Type B pancreatic cell (in vitro differentiated cells): ENCODE results near the gene WWC1. TPM values are rescaled to one million over a fixed set of nuclear protein-coding genes. Genes with fewer than 3 reads are reported as not detected.
"Not testable (repeated sequence)": the region's sequence is repeated elsewhere in the genome, so short reads cannot be mapped to it uniquely, and the experiment has no call there.

Source experiments
- DNase-seq: peaks from one replicate; pipeline ENCODE4 v3.0.0; 2021; ENCODE audit warnings: mixed read lengths; ENCODE audit not compliant: unreplicated experiment; ENCODE audit errors: extremely low spot score
- H3K27ac Mint-ChIP-seq: 2 replicates; pipeline ENCODE4 v1.8.0; 2021; ENCODE audit warnings: mild to moderate bottlenecking, mixed read lengths
- H3K27me3 Mint-ChIP-seq: 2 replicates; pipeline ENCODE4 v1.8.0; 2021; ENCODE audit warnings: mixed read lengths
- H3K36me3 Mint-ChIP-seq: 2 replicates; pipeline ENCODE4 v1.8.0; 2021; ENCODE audit warnings: mixed read lengths
- H3K4me1 Mint-ChIP-seq: one replicate; pipeline ENCODE4 v1.8.0; 2021; ENCODE audit warnings: mixed read lengths; ENCODE audit not compliant: unreplicated experiment
- H3K4me3 Mint-ChIP-seq: 2 replicates; pipeline ENCODE4 v1.8.0; 2021; ENCODE audit warnings: mild to moderate bottlenecking, mixed read lengths
- H3K9me3 Mint-ChIP-seq: 2 replicates; pipeline ENCODE4 v1.8.0; 2021; ENCODE audit warnings: mixed read lengths
- total RNA-seq: library from RNA; stranded (reverse); gene quantifications from 2 replicates; pipeline ENCODE4 v1.2.1, GENCODE V29; 2021; ENCODE audit warnings: low replicate concordance
- TF ChIP-seq, protein P1 (sequence below): fragments of 200-600 bp; sonication (generic); conservative IDR thresholded peaks from 2 replicates; pipeline ENCODE4 v1.5.0; 2021; ENCODE audit warnings: antibody characterized with exemption, mild to moderate bottlenecking

The WWC1 gene
- total RNA-seq, 1 donor from 2014 or later = 80.1 TPM

DNA sequence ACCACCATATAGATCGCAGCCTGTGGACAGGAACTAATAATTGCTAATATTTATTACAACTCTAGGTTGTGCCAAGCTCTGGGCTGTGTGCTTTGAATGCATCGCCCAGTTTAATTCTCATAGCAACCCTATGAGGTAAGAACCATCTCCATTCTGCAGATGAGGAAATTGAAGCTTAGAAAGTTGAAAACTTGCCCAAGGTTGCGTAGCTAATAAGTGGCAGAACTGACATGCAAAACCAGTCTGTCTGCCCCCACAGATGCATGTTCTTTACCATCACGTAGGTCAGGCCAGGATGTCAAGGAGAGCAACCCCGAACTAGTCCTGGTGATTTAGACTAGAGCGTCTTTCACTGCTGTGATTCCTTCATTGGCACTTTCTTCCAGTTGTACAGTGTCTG is 15.6 kb downstream of the WWC1 start:
- DNase-seq = no peak
- H3K9me3 Mint-ChIP-seq = peaks cover 8% of the 10 kb centered on the region
- no peaks in the 10 kb centered on the region for H3K27me3 Mint-ChIP-seq
- peaks cover 32% of the 10 kb centered on the region for H3K4me1 Mint-ChIP-seq
- peak overlapping the region; percentile 59 for H3K27ac Mint-ChIP-seq
- peak overlapping the region; percentile 52 for H3K4me3 Mint-ChIP-seq
- peaks cover 17% of the 10 kb centered on the region for H3K36me3 Mint-ChIP-seq
- TF ChIP-seq, protein P1, sequence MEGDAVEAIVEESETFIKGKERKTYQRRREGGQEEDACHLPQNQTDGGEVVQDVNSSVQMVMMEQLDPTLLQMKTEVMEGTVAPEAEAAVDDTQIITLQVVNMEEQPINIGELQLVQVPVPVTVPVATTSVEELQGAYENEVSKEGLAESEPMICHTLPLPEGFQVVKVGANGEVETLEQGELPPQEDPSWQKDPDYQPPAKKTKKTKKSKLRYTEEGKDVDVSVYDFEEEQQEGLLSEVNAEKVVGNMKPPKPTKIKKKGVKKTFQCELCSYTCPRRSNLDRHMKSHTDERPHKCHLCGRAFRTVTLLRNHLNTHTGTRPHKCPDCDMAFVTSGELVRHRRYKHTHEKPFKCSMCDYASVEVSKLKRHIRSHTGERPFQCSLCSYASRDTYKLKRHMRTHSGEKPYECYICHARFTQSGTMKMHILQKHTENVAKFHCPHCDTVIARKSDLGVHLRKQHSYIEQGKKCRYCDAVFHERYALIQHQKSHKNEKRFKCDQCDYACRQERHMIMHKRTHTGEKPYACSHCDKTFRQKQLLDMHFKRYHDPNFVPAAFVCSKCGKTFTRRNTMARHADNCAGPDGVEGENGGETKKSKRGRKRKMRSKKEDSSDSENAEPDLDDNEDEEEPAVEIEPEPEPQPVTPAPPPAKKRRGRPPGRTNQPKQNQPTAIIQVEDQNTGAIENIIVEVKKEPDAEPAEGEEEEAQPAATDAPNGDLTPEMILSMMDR = no peak

GRCh38 chr5:168307925-168308584 is 16.6 kb downstream of the WWC1 start:
- Mint-ChIP-seq H3K4me3 (peak overlapping the region; percentile 11), H3K9me3 (peaks cover 8% of the 10 kb centered on the region), H3K27ac (peak overlapping the region; percentile 87), H3K4me1 (peaks cover 25% of the 10 kb centered on the region), H3K27me3 (no peaks in the 10 kb centered on the region), H3K36me3 (peaks cover 15% of the 10 kb centered on the region)
- TF ChIP-seq, protein P1 = no peak
- DNase-seq = no peak

- H3K4me1 Mint-ChIP-seq = peaks cover 28% of the 10 kb centered on the region
- H3K36me3 Mint-ChIP-seq = peaks cover 20% of the 10 kb centered on the region
Observed at GRCh38 chr5:168308976-168309598, 17.6 kb downstream of the WWC1 start.

GRCh38 chr5:168310541-168310940 is 19.1 kb downstream of the WWC1 start:
- H3K4me1 Mint-ChIP-seq = peaks cover 31% of the 10 kb centered on the region

More at GRCh38 chr5:168308976-168309598, 17.6 kb downstream of the WWC1 start:
- Mint-ChIP-seq H3K27ac (peak overlapping the region; percentile 43), H3K9me3 (peaks cover 8% of the 10 kb centered on the region), H3K27me3 (no peaks in the 10 kb centered on the region), H3K4me3 (no peak overlapping the region)
- no peak for DNase-seq
- TF ChIP-seq, protein P1 = no peak

DNA sequence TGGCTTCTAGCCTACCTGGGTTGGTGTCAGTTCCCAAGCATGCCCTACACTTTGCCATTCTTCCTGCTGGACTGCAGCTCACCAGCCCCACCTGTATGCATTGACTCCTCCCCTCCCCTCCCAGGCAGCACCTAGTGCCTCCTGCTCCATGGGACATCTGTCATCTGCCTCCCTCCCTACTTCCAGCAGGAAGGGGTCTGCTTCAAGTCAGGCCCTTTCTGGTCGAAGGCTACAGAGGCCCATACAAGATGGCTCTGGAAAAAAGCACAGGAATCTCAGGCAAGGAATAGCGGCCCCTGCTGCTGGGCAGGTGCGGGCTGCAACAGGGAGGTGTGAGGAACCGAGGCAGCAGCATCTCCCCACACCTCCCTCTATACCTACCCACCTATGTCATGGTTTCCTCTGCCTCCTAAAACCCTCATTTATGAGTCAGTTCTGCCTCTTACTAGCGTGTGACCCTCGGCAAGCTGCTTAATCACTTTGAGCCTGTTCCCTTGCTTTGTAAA is 19.7 kb downstream of the WWC1 start:
- Mint-ChIP-seq H3K36me3 (peaks cover 13% of the 10 kb centered on the region), H3K27me3 (no peaks in the 10 kb centered on the region), H3K4me1 (peaks cover 31% of the 10 kb centered on the region), H3K9me3 (peaks cover 5% of the 10 kb centered on the region), H3K27ac (peak overlapping the region; percentile 51), H3K4me3 (peak overlapping the region; percentile 64)
- TF ChIP-seq, protein P1 = no peak
- DNase-seq = no peak

More at GRCh38 chr5:168310541-168310940, 19.1 kb downstream of the WWC1 start:
- not testable (repeated sequence) for DNase-seq, H3K27ac Mint-ChIP-seq, H3K9me3 Mint-ChIP-seq, H3K27me3 Mint-ChIP-seq, H3K4me3 Mint-ChIP-seq
- H3K36me3 Mint-ChIP-seq = peaks cover 16% of the 10 kb centered on the region
